ENCODE data around the gene RUNX2.

RUNX2 gene

GRCh38 chr6:45633272-45633908 lies 305.3 kb downstream of the RUNX2 start:
- DNase-seq, result no peak

DNA sequence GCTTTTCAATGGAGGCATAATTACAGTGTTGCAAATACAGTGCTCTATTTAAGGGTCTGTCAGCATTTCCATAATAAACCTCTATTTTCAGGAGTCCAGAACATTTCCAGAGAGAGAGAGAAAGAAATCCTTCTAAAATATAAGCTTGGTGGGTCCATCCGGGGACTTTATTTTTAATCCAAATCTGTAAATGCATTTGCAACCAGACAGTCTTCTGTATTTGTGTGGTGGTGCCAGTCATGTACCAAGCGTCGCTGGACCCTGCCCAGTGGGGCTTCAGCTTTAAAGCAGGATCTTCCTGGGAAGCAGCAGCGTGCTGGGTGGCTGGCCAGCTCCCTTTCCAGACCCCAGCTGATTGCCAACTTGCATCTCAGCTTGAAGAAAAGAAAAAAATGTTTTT lies 306.1 kb downstream of the RUNX2 start:
- DNase-seq, result no peak

DNA sequence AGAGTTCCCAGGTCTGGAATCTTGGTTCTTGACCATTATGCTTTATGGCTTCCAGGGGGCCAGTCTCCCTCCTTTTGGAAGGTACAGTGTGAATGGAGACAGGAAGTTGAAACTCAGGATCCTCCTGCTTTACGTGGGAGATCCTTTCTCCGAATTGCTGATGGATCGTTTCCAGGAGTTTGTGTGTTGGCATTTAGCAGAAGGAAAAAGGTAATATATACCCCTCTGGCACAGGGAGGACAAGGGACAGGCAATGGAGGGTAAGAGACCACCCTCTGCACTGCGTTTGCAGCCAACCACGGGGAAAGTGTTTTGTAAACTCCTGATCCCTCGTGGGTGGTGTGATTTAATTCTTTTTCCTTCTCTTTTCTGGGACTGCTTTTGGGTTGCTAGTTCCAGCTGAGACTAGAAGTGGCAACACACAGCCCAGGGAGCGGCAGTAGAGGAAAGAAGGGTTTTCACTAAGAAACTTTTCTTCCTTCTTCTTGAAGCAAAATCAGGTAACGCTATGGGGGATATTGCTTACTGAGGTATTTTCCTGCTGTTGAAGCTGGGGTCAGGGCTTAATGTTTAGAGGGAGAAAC lies 307.2 kb downstream of the RUNX2 start:
- no peak for DNase-seq

DNA sequence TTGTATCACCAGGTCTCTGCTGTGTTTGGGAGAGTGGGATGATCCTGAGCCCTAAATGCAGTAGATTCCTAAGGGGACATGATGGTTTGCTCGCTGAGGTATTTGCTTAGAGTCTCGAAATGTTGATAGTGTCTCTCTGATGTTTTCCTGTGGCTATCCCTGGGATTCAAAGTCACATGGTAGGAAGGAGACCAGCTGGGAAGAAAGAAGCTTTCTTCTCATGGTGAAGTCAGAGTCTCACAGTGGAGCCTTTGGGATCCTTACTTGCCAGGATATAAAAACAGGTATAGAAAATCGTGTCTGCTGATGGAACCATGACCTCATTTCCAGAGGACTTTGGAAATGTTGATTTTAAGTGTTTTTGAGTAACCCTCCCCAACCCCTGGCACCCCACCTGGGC lies 308.9 kb downstream of the RUNX2 start:
- DNase-seq, result no peak

DNA sequence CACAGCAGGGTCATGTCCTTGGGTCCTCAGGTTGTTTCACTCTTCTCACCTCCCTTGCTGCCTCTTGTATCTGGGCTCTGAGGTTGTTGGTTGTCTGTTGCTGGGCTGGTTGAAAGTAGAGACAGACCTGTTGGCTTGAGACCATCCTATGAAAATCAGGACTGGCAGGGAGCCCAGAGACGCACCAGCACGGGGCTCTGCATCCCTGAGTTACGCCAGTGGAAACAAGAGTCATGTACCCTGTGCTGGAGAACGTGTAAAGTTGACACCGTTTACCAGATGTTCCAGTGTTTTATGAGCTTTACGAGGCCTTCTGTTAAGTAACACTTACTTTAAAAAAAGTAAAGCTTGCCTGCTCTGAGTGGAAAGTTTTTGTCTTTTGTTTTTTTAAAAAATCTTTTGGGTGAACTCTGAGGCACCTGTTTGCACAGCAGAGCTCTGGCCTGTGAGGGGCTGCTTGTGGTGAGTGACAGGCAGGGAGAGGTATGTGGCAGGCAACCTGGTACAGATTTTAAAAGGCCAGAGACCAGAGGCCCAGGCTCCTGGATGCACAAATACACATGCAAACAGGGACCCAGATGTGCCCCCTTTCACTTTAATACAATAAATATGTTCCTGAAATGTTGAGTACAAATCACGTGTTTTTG lies 309.6 kb downstream of the RUNX2 start:
- DNase-seq, result no peak

- DNase-seq, result no peak
Measured at GRCh38 chr6:45640081-45640491, 312.0 kb downstream of the RUNX2 start.

DNA sequence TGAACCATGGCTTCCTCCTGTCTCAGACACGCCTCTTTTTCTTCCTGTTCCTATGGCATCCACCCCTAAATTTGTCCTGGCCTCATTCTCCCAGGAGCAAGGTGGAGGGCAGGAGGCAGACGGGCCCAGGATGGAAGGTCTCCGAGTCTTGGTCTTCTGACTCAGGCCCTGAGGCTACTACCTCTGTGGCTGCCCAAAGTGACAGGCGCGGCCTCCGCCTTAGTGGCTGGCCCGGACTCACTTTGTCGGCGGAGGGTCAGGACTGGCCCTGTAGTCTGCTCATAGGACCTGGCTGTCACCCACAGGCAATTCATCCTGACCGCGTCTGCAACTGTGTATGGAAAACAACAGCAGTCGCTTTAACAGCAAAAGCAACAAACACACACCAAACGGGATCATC lies 312.7 kb downstream of the RUNX2 start:
- DNase-seq, result no peak

DNA sequence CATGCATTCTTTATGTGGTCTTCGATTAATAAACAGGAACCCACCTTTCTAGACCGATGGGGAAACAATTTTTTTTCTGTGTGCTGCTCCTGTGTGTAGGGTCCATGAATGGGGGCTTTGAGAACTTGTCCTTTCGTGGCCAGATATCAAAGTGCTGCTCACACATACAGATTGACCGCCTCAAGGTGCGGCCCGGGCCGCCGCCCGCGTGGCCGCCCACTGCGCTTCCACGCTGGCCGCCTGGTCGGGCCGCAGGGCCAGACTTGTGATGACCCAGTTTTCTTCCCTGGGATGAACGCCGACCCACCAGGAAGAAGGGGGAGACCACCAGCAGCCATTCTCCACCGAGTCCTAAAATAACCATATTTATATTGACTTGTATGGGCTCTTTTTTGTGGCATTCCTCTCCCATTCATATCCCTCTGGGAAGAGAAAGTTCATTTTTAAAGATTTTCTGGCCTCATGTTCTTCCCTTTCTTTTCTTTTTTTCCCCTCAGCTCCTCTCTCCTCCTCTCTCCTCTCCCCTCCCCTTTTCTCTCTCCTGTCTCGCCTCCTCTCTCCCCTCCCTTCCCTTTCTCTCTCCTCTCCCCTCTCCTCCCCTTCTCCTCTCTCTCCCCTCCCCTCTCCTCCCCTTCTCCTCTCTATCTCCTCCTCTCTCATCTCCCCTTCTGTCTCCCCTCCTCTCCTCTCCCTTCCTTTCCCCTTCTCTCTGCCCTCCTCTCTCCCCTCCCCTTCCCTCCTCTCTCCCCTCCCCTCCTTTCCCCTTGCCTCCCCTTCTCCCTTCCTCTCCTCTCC lies 314.4 kb downstream of the RUNX2 start:
- DNase-seq, result no peak

DNA sequence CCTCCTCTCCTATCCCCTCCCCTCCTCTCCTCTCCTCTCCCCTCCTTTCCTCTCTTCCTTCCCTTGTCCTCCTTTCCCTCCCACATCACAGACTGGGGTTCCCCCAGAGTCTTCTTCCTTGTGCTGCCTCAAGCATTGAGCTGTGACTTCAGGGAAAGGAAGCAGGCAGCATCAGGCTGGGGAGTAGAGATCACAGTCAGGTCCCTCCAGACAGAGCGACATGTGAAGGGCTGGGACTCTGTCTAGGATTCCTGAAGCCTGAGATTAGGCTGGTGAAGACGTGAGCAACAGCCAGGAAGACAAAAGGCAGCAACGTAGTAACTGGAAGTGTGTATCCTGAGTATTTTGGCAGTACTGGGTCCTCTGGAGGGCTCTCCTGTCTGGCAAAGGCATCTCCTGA lies 315.0 kb downstream of the RUNX2 start:
- no peak for DNase-seq

DNA sequence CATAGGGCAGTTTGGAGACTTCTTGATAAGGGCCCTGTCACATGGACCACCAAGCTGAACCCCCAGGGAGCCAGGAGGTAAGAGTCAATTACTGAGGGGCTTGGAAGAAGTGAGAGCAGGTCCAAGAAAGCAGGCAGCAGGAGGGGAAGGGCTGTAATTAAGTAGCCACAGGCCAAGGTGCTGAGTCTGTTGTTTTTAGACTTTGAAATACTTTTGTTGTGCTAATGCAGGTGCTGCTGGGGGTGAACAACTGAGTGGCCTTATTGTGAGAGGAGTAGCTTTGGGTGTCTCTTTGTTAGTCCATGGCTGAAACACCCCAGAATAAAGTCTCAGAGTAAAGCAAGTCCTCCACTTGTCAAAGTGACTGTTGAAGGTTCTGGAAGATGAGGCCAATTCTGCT lies 316.6 kb downstream of the RUNX2 start:
- DNase-seq, result no peak

GRCh38 chr6:45645302-45645701 lies 317.2 kb downstream of the RUNX2 start:
- no peak for DNase-seq

- DNase-seq, result no peak
Measured at GRCh38 chr6:45647341-45648261, 319.5 kb downstream of the RUNX2 start.

- DNase-seq, result no peak
Measured at GRCh38 chr6:45648262-45648620, 320.1 kb downstream of the RUNX2 start.

DNA sequence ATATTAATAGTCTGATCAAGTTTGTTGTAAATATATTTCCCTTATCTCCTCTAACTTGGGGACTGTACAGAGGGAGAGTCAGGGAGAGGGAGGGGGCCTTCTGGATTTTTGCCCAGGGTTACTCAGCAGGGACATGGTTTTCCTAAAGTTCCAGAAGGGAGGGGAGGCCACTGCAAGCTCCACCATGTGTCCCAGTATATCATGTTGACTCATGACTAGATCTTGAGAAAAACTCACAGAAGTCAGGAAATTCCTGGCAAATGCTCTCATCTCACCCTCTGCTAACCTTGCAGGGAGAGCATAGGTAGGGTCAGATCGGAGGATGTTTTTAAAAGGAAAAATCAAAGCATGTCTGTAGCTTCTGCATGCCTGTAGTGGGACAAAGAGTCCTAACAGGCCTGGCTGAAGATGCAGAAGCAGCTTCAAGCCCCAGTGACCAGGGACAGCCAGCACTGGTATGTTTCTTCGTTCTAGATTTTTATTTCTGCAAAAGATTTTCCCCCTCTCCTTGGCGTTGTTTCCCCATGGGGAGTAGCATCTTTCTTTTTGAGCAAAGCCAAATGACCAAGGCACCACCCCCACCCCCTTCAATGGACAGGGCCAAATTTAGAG lies 322.5 kb downstream of the RUNX2 start:
- no peak for DNase-seq

DNA sequence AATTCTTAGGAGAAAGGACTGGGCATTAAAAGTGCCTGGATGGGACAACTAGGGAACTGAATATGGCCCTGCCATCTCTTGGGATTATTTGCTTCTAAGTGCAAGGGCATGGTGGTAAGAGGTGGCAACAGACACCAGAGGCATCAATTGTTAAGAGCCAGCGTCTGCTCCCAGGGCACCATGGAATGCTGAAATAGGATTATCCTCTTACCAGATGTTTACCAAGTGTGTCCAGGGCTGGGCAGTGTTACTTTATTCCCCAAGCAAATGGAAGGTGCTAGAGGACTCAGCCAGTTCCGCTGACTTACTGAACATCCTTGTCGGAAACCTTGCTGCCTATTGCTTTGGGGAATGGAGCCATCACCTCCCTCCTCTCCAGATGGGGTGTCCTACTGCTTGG lies 323.2 kb downstream of the RUNX2 start:
- no peak for DNase-seq

- DNase-seq, result no peak
Measured at GRCh38 chr6:45652416-45652815, 324.3 kb downstream of the RUNX2 start.

GRCh38 chr6:45653117-45653883 lies 325.2 kb downstream of the RUNX2 start:
- DNase-seq, result no peak

GRCh38 chr6:45654673-45655072 lies 326.5 kb downstream of the RUNX2 start:
- no peak for DNase-seq

DNA sequence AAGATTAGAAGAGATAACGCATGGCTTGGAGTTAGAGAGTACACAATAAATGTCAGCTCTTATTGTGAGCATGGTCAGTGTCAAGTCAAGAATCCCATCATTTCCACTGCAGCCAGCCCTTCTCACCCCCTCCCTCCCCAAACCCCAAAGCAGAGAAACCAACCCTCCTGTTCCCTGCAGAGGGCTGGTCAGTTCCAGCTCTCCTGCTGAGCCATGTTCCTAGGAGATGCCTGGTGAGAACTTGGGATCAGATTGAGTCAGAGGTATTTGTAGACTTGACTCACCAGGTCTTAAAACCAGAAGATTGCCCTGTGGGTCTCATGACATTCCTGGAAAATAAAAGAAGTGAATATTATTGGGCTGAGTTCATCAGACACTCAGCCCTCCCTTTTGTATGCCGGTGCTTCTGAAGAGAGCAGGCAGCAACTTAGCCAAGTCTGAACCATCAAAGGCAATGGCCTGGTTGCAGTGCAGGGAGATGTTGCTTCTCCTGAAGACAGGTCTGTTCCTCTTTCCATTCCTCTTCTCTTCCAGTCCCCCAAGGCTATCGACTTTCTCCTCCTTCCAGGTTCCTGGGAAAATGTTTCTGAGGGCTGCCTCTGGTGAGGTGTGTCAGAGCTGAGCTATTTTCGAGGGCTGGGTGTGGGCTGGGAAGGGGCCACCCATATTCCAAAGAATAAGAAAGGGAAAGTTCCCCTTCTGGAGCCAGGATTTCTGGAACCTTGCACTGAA lies 327.8 kb downstream of the RUNX2 start:
- no peak for DNase-seq

- no peak for DNase-seq
Measured at GRCh38 chr6:45657226-45657625, 329.1 kb downstream of the RUNX2 start.

DNA sequence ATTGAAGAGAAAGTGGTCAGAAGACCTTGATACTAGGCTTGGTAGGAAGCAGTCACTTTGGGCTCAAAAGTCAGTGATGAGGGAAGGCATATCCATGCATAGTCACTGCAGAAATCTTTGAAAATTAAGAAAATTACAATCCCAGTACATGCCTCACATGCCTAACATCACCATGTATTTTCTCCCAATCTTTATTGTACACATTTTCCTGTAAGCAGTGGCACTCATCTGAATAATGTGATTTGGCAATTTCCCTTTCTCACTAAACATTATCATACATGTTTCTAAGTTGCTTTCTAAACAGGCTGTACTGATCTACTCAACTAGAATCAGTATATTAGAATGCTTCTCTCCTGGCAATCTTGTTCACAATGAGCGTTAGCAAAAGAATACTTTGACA lies 330.3 kb downstream of the RUNX2 start:
- DNase-seq, result no peak
